GM10266 (cell line): ENCODE data around the gene TP53I3.
"Not testable (repeated sequence)": the region's sequence is repeated elsewhere in the genome, so short reads cannot be mapped to it uniquely, and the experiment has no call there.

Experiments used
- DNase-seq: peaks from one replicate; pipeline ENCODE4 v3.0.0; 2012; ENCODE audit errors: extremely low spot score
- TF ChIP-seq, protein P1 (sequence below): IDR thresholded peaks from 2 replicates; pipeline ENCODE4 v1.5.1; 2012; ENCODE audit warnings: mild to moderate bottlenecking, low read depth; ENCODE audit not compliant: control insufficient read depth, insufficient read depth; ENCODE audit errors: missing control alignments

The TP53I3 gene

DNA sequence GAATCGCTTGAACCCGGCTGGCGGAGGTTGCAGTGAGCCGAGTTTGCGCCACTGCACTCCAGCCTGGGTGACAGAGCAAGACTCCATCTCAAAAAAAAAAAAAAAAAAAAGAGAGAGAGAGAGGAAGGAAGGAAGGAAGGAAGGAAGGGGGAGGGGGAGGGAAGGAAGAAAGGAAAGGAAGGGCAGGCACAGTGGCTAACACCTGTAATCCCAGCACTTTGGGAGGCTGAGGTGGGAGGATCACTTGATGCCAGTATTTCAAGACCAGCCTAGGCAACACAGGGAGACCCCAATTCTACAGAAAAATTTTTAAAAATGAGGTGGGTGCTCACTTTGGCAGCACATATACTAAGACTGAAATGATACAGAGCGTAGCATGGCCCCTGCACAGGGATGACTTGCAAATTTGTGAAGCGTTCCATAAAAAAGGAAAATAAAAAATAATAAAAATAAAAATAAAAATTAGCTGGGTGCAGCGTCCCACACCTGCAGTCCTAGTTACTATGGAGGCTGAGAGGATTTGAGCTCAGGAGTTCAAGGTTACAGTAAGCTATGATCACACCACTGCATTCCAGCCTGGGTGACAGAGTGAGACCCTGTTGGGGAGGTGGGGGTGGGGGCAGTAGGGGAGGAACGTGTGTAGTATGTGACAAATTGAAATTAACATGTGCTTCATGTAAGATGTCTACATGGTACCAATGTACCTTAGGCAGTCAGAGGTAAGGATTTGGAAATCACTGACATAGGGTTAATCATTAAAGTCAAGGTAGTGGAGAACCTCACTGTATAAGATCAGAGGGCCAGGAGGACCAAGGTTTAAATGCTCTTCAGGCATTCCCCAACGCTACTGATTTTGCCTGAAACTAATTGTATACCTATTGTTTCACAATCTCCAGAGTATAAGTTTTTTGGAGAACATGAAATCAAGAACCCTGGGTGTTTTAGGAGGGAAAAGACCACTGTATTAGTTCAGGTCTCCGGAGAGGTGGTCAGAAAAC is 38.8 kb downstream of the TP53I3 start:
- no peak for DNase-seq
- TF ChIP-seq, protein P1, sequence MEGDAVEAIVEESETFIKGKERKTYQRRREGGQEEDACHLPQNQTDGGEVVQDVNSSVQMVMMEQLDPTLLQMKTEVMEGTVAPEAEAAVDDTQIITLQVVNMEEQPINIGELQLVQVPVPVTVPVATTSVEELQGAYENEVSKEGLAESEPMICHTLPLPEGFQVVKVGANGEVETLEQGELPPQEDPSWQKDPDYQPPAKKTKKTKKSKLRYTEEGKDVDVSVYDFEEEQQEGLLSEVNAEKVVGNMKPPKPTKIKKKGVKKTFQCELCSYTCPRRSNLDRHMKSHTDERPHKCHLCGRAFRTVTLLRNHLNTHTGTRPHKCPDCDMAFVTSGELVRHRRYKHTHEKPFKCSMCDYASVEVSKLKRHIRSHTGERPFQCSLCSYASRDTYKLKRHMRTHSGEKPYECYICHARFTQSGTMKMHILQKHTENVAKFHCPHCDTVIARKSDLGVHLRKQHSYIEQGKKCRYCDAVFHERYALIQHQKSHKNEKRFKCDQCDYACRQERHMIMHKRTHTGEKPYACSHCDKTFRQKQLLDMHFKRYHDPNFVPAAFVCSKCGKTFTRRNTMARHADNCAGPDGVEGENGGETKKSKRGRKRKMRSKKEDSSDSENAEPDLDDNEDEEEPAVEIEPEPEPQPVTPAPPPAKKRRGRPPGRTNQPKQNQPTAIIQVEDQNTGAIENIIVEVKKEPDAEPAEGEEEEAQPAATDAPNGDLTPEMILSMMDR: no peak

DNA sequence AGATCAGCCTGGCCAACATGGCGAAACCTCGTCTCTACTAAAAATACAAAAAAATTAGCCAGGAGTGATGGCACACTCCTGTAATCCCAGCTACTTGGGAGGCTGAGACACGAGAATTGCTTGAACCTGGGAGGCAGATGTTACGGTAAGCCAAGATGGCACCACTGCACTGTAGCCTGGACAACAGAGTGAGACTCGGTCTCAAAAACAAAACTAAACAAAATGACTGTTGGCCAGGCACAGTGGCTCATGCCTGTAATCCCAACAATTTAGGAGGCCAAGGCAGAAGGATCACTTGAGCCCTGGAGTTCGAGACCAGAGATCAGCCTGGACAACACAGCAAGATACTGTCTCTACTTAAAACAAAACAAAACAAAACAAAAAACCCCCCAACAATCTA is 41.5 kb downstream of the TP53I3 start:
- not testable (repeated sequence) for DNase-seq

DNA sequence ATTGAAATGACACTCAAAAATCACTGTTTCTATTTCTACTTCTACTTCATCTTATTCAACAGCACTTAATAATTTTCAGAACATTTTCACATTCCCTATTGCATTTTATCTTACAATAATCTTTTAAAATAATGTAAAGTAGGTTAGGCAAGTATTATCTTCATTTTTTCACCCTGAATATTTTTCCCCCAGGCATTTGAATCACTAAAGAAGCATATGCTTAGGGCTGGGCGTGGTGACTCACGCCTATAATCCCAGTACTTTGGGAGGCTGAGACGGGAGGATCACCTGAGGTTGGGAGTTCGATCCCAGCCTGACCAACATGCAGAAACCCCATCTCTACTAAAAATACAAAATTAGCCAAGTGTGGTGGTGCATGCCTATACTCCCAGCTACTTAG is 44.1 kb downstream of the TP53I3 start:
- DNase-seq: no peak
- TF ChIP-seq, protein P1: no peak

DNA sequence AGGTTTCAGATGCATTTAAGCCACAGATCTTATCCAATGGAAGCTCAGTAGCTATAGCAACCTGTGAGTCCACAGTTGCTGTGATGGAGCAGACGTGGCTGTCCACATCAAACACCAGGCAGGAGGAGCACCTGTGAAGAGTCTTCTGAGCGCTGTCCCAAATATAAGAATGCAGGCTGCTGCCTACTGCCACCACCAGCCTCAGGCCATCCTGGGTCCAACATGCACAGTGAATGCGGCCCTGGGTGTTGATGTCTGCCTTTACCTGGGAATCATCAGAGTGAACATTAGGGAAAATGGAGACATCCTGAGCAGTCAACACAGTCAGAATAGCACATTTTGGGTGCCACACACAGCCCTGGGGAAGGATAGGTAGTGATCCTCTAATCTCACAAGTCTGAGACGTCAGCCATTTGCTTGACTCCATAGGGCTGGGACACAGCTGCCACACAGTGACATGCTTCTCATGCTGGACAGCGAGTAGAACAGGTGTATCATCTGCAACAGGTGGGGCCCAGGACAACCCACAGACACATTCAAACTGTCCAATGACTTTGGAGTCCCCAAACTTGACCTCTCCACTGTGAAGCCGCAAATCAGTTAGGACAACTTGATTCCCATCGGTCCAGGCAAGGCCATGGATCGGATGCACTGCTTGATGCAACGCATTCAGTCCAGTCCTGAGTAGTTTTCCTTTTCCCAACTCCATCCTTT is 45.7 kb downstream of the TP53I3 start:
- TF ChIP-seq, protein P1: no peak
- no peak for DNase-seq
